Fibroblast of villous mesenchyme (primary cell): ENCODE data around the gene INSIG1. TPM values are rescaled to one million over a fixed set of nuclear protein-coding genes. Genes with fewer than 3 reads are reported as not detected.

Experiments
- DNase-seq: peaks from one replicate; pipeline ENCODE4 v3.0.0-alpha.2; 2010; ENCODE audit warnings: low read depth
- H3K4me3 ChIP-seq: 2 replicates; pipeline ENCODE4 v1.5.1; 2011; ENCODE audit warnings: low read depth, mild to moderate bottlenecking, low read length
- CTCF ChIP-seq: IDR thresholded peaks from 2 replicates; pipeline ENCODE4 v1.5.1; 2012; ENCODE audit warnings: low read depth, mild to moderate bottlenecking, low read length; ENCODE audit not compliant: insufficient read depth
- total RNA-seq: library from RNA; depleted of rRNA; stranded (reverse); fragments of >200 nt; gene quantifications from 2 replicates; pipeline ENCODE4 v1.2.3, GENCODE V29; 2012

Gene INSIG1
- total RNA-seq, 1 donor = 389 TPM

DNA sequence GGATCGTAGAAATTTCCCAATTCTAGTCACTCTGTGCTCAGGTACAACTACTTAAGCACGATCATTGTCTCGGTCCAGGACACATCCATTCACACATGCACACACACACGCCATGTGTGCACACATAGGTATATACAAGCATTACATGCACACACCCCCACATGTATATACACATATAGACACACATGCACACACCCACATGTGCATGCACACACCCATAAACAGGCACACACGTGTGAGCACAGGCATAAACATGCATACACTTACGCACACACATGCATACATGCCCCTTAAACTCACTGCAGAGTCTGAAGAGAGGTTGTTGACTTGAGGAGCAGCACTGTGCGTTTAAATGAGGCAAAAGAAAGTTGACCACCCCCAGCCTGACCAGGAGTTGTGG is 32.5 kb upstream of the INSIG1 start:
- TF ChIP-seq CTCF = no peak
- H3K4me3 ChIP-seq = no peak overlapping the region
- no peak for DNase-seq

GRCh38 chr7:155265961-155266360 is 31.7 kb upstream of the INSIG1 start:
- no peak for DNase-seq
- no peak overlapping the region for H3K4me3 ChIP-seq
- TF ChIP-seq CTCF = no peak

- no peak for TF ChIP-seq CTCF
- H3K4me3 ChIP-seq = no peak overlapping the region
- DNase-seq = no peak
These were observed 31.2 kb upstream of the INSIG1 start for GRCh38 chr7:155266440-155266839.

DNA sequence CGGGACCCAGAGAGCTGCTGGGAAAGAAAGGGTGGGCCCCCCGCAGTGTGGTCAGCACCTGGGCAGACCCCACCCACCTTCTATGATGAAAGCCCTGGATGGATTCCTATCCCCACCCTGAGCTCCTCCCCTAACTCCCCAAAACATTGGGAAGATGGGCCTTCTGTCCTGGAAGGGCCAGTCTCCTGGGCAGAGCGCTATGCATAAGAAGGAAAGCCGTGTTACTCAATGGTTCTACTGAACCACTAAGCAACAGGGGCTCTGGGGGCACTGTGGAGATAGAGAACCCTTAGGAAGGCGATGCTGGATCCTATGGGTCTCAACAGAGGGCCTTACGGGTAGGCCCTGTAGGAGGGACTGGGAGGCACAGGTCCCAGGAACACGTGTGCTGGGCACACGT is 30.7 kb upstream of the INSIG1 start:
- no peak overlapping the region for H3K4me3 ChIP-seq
- no peak for DNase-seq
- TF ChIP-seq CTCF = no peak

GRCh38 chr7:155267436-155267835 is 30.2 kb upstream of the INSIG1 start:
- TF ChIP-seq CTCF = no peak
- no peak for DNase-seq
- no peak overlapping the region for H3K4me3 ChIP-seq

DNA sequence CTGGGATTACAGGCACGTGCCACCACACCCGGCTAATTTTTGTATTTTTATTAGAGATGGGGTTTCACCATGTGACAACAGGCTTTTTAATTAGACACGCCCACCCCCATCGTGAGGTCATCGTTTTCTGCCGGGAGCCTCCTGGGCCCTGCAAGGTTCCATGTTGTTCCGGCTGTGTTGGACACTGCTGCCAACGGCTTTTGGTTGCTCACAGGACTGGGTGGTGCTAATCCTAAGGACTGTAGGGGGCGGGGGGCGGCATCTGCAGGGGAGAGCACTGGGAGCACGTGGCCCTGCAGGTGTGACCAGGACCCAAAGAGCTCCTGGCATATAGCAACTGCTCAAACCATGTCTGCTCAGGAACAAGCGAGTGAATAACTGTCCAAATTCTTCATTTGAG is 29.5 kb upstream of the INSIG1 start:
- TF ChIP-seq CTCF = no peak
- DNase-seq = no peak
- no peak overlapping the region for H3K4me3 ChIP-seq

DNA sequence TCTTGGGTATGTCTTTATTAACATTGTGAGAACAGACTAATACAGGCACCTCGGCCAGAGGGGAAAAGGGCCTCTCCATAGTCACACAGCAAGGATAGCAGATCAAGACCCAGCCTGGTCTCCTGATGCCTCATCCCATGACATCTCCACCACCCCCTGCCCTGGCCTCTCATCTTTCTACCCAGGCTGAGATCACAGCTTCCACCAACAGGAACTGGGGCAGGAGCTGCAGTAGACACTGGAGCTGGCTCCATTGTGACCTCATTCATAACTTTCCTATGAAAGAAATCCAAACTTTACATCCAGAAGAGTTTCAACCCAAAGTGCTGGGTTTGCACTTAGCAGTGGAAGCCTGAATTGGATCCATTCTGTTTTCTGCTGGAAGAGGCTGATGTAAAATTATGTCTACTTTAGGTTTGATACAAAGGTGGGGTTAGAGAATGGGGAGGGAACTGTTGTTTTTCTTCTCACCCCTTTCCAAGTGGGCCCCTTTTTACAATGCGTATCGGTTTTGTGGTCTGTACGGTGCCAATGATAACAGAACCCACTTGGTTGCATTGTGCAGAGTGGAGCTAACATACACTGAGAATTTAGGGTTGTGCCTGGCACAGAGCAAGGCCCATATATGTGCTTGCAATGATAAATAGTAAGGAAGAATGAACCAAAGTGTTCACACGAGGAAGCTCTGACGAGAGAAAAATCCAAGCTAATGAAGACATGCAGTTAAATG is 28.6 kb upstream of the INSIG1 start:
- no peak for DNase-seq
- no peak for TF ChIP-seq CTCF
- no peak overlapping the region for H3K4me3 ChIP-seq
